IPS-20b (cell line): Measurements from ENCODE around the gene ANKRD44.
"Not testable (repeated sequence)": the region's sequence is repeated elsewhere in the genome, so short reads cannot be mapped to it uniquely, and the experiment has no call there.

ENCODE experiments used
- H3K27ac ChIP-seq: one replicate; pipeline ENCODE4 v1.5.1; 2013; ENCODE audit warnings: low read length
- H3K27me3 ChIP-seq: 2 replicates; pipeline ENCODE4 v1.6.1; 2013; ENCODE audit warnings: mild to moderate bottlenecking, low read length, inconsistent platforms; ENCODE audit not compliant: insufficient read depth
- H3K36me3 ChIP-seq: 2 replicates; pipeline ENCODE4 v1.6.1; 2013; ENCODE audit warnings: low read depth, mild to moderate bottlenecking, inconsistent platforms, low read length, moderate library complexity; ENCODE audit not compliant: insufficient read depth
- H3K4me1 ChIP-seq: 2 replicates; pipeline ENCODE4 v1.6.1; 2013; ENCODE audit warnings: mild to moderate bottlenecking, control low read depth, inconsistent platforms, low read length, moderate library complexity; ENCODE audit not compliant: insufficient read depth
- H3K4me3 ChIP-seq: 2 replicates; pipeline ENCODE4 v1.5.1; 2013; ENCODE audit warnings: mild to moderate bottlenecking, low read length, inconsistent platforms
- H3K9ac ChIP-seq: 2 replicates; pipeline ENCODE4 v1.6.1; 2013; ENCODE audit warnings: low read depth, mild to moderate bottlenecking, inconsistent platforms, low read length, moderate library complexity
- H3K9me3 ChIP-seq: 2 replicates; pipeline ENCODE4 v1.6.1; 2013; ENCODE audit warnings: mild to moderate bottlenecking, low read depth, low read length, inconsistent platforms; ENCODE audit not compliant: insufficient read depth

ANKRD44 gene

DNA sequence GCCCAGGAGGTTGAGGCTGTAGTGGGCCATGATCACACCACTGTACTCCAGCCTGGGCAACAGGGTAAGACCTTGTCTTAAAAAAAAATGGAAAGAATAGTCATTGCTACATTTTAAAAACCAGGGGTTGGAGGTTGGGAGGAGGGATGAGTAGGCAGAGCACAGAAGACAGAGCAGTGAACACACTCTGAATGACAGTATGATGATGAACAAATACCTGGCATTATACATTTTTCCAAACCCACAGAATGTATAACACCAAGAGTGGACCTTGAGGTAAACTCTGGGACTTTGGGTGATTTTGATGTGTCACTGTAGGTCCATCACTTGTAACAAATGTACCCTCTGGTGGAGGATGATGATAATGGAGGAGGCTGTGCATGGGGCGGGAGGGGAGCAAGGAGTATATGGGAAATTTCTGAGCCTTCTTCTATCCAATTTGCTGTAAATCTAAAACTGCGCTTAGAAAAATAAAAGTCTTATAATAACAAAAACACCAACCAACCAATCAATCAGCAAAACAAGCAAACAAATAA lies 272.6 kb downstream of the ANKRD44 start:
- no peaks in the 10 kb centered on the region for H3K36me3 ChIP-seq
- H3K27ac ChIP-seq, result no peak overlapping the region
- H3K9ac ChIP-seq, result no peak overlapping the region
- no peak overlapping the region for H3K4me3 ChIP-seq
- no peaks in the 10 kb centered on the region for H3K4me1 ChIP-seq
- no peaks in the 10 kb centered on the region for H3K9me3 ChIP-seq
- no peaks in the 10 kb centered on the region for H3K27me3 ChIP-seq

DNA sequence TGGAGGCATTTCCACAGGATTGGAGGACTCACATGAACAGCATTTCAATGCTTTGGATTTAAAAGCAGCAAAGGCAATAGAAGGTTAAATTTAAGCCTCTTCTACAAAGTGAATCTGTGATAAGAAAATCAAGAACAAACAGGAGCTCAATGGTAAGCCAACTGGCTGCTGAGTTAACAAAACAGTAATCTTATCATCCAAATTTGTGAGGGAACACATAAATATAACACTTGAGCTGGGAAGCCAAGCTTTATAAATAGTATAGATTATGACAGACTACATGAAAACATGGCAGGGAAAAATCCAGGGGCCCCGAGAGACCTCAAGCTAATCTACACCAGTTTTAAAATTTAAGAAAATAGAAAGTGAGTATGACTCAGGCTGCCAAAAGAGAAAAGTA lies 275.6 kb downstream of the ANKRD44 start:
- Histone ChIP-seq H3K27ac (no peak overlapping the region), H3K9ac (no peak overlapping the region), H3K36me3 (no peaks in the 10 kb centered on the region)

DNA sequence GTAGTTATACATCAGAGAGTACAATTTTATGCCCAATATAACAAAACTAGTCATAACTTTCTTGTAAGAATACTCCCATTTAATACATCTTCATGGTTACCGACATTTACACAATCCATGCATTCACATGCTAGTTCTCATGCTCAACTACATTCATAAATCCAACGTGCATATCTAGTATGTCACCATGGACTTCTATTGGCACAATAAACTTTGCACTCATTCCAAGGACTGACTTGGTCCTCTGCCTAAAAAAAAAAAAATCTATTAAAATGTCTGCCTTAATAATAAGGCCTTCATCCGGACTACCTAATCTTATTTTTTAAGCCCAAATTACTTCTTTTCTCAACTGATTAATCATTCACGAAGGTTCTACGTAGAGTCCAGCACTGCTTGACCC lies 276.3 kb downstream of the ANKRD44 start:
- no peaks in the 10 kb centered on the region for H3K4me1 ChIP-seq
- no peaks in the 10 kb centered on the region for H3K27me3 ChIP-seq
- H3K36me3 ChIP-seq, result no peaks in the 10 kb centered on the region
- no peak overlapping the region for H3K4me3 ChIP-seq
- H3K9ac ChIP-seq, result no peak overlapping the region
- H3K9me3 ChIP-seq, result no peaks in the 10 kb centered on the region
- H3K27ac ChIP-seq, result no peak overlapping the region

More for the DNA sequence above, 275.6 kb downstream of the ANKRD44 start:
- no peak overlapping the region for H3K4me3 ChIP-seq
- no peaks in the 10 kb centered on the region for H3K9me3 ChIP-seq
- H3K27me3 ChIP-seq, result no peaks in the 10 kb centered on the region
- no peaks in the 10 kb centered on the region for H3K4me1 ChIP-seq

DNA sequence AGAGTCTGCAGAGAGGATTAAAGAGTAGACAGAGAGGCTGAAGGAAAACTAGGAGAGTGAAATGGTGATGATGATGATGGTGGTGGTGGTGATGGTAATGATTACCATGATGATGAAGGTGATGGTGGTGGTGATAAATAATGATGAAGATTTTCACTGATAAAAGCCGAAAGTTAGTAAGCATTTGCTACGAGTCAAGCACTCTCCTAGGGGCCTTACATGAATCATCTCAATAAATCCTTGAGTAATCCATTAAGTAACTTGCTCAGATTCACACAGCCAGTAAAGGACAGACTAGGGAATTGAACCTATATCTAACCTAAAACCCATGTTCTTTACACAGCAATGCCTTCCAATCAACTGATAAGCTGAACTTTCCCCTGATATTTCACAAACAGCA lies 277.4 kb downstream of the ANKRD44 start:
- no peaks in the 10 kb centered on the region for H3K4me1 ChIP-seq
- H3K36me3 ChIP-seq, result no peaks in the 10 kb centered on the region
- no peaks in the 10 kb centered on the region for H3K9me3 ChIP-seq
- H3K4me3 ChIP-seq, result no peak overlapping the region
- no peak overlapping the region for H3K27ac ChIP-seq
- no peaks in the 10 kb centered on the region for H3K27me3 ChIP-seq
- H3K9ac ChIP-seq, result no peak overlapping the region

DNA sequence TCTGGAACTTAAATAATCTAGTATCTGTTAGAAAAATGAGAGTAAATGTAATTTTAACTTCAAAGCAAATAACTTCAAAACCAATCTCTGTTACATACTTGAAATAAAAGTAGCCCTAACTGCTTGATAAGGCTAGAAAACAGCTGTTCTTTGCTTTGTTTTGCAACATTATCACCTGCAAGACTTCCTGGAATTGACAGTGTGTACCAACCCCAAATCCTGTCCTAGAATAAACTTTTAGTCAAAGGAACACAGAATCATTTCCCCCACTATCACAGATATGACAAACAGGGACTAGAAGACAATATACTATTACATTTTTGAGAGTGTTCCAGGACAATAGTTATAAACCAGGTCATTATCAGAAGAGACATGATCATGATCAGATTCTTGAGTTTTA lies 278.8 kb downstream of the ANKRD44 start:
- no peaks in the 10 kb centered on the region for H3K36me3 ChIP-seq
- H3K4me3 ChIP-seq, result no peak overlapping the region
- no peak overlapping the region for H3K27ac ChIP-seq
- no peaks in the 10 kb centered on the region for H3K27me3 ChIP-seq
- no peaks in the 10 kb centered on the region for H3K9me3 ChIP-seq
- H3K4me1 ChIP-seq, result no peaks in the 10 kb centered on the region
- no peak overlapping the region for H3K9ac ChIP-seq

DNA sequence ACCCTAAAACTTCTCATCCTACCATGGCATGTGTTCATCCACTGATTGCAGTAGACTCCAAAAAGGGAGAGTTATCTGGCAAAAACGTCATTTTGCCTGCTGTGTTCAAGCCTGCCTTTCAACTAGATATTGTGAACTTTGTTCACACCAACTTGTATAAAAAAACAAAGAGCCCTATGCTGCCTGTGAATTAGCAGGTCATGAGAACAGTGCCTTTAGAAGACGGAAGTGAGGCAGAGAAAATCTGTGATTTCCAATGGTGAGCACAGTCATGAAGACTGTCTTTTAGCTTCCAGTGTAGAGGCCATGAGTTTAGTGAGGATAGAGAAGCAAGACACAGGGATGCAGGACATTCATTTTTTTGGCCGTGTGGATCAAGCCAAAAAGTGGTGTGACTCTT lies 280.5 kb downstream of the ANKRD44 start:
- no peak overlapping the region for H3K27ac ChIP-seq
- no peak overlapping the region for H3K4me3 ChIP-seq
- no peaks in the 10 kb centered on the region for H3K4me1 ChIP-seq
- H3K36me3 ChIP-seq, result no peaks in the 10 kb centered on the region
- no peak overlapping the region for H3K9ac ChIP-seq
- H3K9me3 ChIP-seq, result no peaks in the 10 kb centered on the region
- H3K27me3 ChIP-seq, result no peaks in the 10 kb centered on the region

DNA sequence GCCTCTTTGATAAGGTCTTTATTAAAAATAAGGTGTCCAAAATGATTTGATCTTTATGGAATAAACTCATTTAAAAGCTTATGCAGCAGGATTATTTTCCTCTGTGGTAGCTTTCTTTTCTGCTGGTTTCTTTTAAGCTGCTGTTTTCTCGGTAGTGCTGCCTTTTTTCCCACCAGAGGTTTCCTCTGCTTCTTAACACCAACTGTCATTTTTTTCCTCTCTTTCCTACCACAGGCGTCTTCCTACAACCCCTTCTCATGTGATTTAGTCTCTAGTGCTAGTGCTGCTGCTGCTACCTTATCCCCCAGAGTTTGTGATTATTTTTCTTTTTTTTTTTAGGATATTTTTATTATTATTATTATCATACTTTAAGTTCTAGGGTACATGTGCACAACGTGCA lies 281.9 kb downstream of the ANKRD44 start:
- Histone ChIP-seq H3K4me3 (no peak overlapping the region), H3K4me1 (no peaks in the 10 kb centered on the region), H3K27ac (no peak overlapping the region), H3K9me3 (no peaks in the 10 kb centered on the region), H3K9ac (no peak overlapping the region), H3K27me3 (no peaks in the 10 kb centered on the region), H3K36me3 (no peaks in the 10 kb centered on the region)

DNA sequence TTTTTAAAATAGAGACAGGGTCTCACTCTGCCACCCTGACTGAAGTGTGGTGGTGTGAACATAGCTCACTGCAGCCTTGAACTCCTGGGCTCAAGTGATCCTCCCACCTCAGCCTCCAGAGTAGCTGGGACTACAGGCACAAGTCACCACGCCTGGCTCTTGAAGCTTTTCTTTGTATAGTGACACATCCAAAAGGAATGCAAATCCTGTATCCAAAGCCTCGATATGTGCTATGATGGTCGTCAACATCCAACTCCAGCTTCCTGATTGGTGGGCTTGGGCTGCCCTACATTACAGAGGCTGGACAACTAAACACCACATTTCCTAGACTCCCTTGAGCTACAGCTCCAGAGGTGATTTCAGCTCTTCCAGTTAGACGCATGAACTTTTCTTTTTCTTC lies 282.4 kb downstream of the ANKRD44 start:
- Histone ChIP-seq H3K9ac (no peak overlapping the region), H3K27ac (no peak overlapping the region)

DNA sequence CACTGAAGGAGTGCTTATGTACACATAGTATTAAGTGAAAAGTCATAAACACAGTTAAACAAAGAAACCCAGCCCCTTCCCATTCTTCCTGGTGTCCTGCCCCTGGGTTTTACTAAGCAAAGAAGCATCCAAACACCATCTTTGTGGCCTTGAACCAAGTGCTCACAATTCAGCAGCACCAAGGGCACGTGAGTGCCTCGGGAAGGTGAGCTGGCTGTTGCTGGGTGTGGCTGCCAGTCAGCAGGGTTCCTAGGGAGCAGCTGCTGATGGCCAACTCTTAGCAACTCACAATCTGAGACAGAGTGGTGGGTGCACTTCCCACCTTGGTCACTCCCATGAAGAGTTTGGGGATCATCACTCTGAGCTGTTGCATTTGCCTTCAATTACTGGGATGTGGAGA lies 286.4 kb downstream of the ANKRD44 start:
- no peaks in the 10 kb centered on the region for H3K9me3 ChIP-seq
- H3K9ac ChIP-seq, result no peak overlapping the region
- no peak overlapping the region for H3K4me3 ChIP-seq
- no peak overlapping the region for H3K27ac ChIP-seq
- H3K4me1 ChIP-seq, result no peaks in the 10 kb centered on the region
- no peaks in the 10 kb centered on the region for H3K27me3 ChIP-seq
- H3K36me3 ChIP-seq, result no peaks in the 10 kb centered on the region

More for the DNA sequence above, 282.4 kb downstream of the ANKRD44 start:
- no peaks in the 10 kb centered on the region for H3K27me3 ChIP-seq
- no peak overlapping the region for H3K4me3 ChIP-seq
- no peaks in the 10 kb centered on the region for H3K4me1 ChIP-seq
- H3K9me3 ChIP-seq, result no peaks in the 10 kb centered on the region
- H3K36me3 ChIP-seq, result no peaks in the 10 kb centered on the region

DNA sequence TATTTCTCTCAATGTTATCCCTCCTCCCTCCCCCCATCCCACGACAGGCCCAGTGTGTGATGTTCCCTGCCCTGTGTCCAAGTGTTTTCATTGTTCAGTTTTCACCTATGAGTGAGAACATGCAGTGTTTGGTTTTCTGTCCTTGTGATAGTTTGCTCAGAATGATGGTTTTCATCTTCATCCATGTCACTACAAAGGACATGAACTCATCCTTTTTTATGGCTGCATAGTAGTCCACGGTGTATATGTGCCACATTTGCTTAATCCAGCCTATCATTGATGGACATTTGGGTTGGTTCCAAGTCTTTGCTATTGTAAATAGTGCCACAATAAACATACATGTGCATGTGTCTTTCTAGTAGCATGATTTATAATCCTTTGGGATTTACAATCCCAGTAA lies 289.7 kb downstream of the ANKRD44 start:
- H3K27me3 ChIP-seq, H3K9me3 ChIP-seq, H3K4me3 ChIP-seq, H3K36me3 ChIP-seq, H3K4me1 ChIP-seq, H3K27ac ChIP-seq, H3K9ac ChIP-seq: not testable (repeated sequence)

DNA sequence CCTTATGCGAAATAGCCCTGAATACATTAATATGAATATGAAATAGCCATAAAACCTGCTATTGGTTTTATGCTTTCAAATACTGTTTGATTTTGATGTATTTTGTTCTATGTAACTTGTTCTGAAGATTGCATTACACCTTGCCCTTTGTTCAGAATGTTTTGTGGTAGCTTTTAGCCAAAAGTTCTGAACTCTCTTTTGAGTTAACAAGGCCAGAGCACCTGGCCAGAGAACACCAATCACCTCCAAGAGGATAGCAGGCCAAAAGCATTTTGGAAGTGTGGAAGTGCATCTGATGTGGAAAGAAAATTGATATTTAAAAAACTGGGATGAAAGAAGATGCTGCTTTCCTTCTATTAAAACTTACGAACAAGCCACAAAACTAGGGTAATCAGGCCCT lies 297.5 kb downstream of the ANKRD44 start:
- H3K27ac ChIP-seq, result no peak overlapping the region
- no peaks in the 10 kb centered on the region for H3K9me3 ChIP-seq
- H3K4me3 ChIP-seq, result no peak overlapping the region
- H3K36me3 ChIP-seq, result no peaks in the 10 kb centered on the region
- H3K4me1 ChIP-seq, result 0 out of 2 replicates have a peak, but pooled peaks cover 5% of the 10 kb centered on the region
- no peaks in the 10 kb centered on the region for H3K27me3 ChIP-seq
- no peak overlapping the region for H3K9ac ChIP-seq

DNA sequence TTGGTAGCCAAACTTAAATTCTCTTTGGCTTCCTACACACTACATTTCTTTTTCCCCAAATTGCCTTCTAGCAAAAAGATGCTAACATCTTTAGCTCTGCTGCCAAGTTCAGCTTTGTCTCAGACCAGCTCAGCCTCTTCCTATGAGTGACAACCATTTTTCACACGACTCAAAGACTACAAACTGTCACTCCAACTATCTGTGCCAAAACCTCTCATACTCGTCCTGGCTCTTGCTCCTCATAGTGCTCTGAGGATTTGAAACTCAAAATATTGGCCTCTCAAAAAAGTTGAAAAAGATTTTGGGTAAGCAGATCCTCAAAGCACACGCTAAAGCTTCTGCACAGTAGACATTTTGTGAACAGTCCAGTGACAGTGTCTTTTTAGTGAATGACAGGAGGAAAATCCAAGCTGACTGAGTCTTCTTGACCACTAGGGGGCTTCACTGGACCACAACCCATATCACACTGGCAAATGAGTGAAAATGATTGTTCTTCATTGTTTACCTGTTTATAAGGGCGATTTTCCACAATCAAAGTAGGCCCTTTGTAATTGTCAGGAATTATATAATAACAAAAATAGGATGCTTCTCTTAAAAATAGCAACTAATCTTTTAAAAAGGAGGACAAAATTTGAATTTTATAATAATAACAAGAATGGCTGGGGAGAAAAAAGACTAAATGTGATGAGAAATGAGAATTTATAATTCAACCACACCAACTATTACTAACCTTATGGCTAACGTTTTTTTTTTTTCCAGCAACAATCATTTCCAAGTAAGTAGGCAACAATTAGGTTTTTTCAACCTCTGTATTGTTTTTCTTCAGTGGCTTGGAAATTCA lies 298.6 kb downstream of the ANKRD44 start:
- Histone ChIP-seq H3K27ac (no peak overlapping the region), H3K4me3 (no peak overlapping the region), H3K4me1 (0 out of 2 replicates have a peak, but pooled peaks cover 5% of the 10 kb centered on the region), H3K9me3 (no peaks in the 10 kb centered on the region), H3K27me3 (no peaks in the 10 kb centered on the region), H3K9ac (no peak overlapping the region), H3K36me3 (no peaks in the 10 kb centered on the region)
